ENCODE results near the gene MKRN2.

MKRN2 gene

DNA sequence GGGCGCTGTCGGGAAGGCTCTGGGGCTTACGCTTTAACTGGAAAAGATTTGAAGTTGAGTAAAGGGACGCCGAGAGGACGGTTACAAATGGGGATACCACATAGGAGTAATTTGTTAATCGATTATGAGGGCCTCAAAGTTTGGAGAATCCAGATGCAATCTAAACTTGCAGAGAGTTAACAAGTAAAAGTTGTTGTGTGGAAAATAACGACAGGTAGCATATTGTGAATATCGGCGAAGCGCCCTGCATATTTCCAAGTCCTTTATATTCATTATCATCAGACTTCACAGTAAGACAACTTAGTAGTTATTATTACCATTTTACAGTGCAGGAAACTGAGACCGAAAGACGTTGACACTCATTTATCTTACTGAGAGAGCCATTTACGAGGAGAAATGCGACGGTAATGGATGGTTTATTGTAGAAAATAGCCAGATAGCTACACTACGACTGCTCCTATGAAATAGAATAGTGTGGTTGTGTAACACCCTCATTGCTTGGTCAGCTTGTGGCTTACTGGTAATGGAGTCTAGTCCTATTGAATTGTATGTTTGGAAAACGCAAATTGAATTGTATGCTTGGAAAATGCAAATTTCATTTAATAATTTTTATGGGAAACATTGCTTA, 700 bp downstream of the MKRN2 start:
- H3K9ac ChIP-seq (ENCODE audit: low read depth, low read length), result peak overlapping the region; percentile 90
- WGBS, result 6% methylated on average over 18 of the region's 18 CpGs
- no peaks in the 10 kb centered on the region for H3K9me3 ChIP-seq (ENCODE audit: insufficient read depth, low read depth, low read length)
- no peaks in the 10 kb centered on the region for H3K27me3 ChIP-seq (ENCODE audit: insufficient read depth, low read length)
- H3K36me3 ChIP-seq (ENCODE audit: insufficient read depth, low read length), result no peaks in the 10 kb centered on the region
- peak overlapping the region; percentile 91 for H3K27ac ChIP-seq (ENCODE audit: low read depth, low read length)
- peaks cover 29% of the 10 kb centered on the region for H3K4me1 ChIP-seq (ENCODE audit: insufficient read depth, low read length)
- H3K4me3 ChIP-seq (ENCODE audit: low read length), result peak overlapping the region; percentile 68

- H3K27me3 ChIP-seq (ENCODE audit: insufficient read depth, low read length), result no peaks in the 10 kb centered on the region
- peak overlapping the region; percentile 68 for H3K4me3 ChIP-seq (ENCODE audit: low read length)
- no peaks in the 10 kb centered on the region for H3K36me3 ChIP-seq (ENCODE audit: insufficient read depth, low read length)
- H3K27ac ChIP-seq (ENCODE audit: low read depth, low read length), result no peak overlapping the region
- WGBS, result 90% methylated on average over 4 of the region's 4 CpGs
- 0 out of 2 replicates have a peak overlapping the region, but pooled peaks have one; percentile 28 for H3K9ac ChIP-seq (ENCODE audit: low read depth, low read length)
- H3K4me1 ChIP-seq (ENCODE audit: insufficient read depth, low read length), result peaks cover 36% of the 10 kb centered on the region
- no peaks in the 10 kb centered on the region for H3K9me3 ChIP-seq (ENCODE audit: insufficient read depth, low read depth, low read length)
These were observed 1.8 kb downstream of the MKRN2 start for GRCh38 chr3:12558706-12559105.

GRCh38 chr3:12559520-12559919, 2.6 kb downstream of the MKRN2 start:
- Histone ChIP-seq H3K27me3 (ENCODE audit: insufficient read depth, low read length) (no peaks in the 10 kb centered on the region), H3K36me3 (ENCODE audit: insufficient read depth, low read length) (no peaks in the 10 kb centered on the region), H3K4me3 (ENCODE audit: low read length) (no peak overlapping the region; the same call in 1 of the 2 replicates), H3K4me1 (ENCODE audit: insufficient read depth, low read length) (peaks cover 36% of the 10 kb centered on the region), H3K9me3 (ENCODE audit: insufficient read depth, low read depth, low read length) (no peaks in the 10 kb centered on the region), H3K9ac (ENCODE audit: low read depth, low read length) (no peak overlapping the region), H3K27ac (ENCODE audit: low read depth, low read length) (no peak overlapping the region)
- WGBS, result 88% methylated on average over 3 of the region's 3 CpGs

DNA sequence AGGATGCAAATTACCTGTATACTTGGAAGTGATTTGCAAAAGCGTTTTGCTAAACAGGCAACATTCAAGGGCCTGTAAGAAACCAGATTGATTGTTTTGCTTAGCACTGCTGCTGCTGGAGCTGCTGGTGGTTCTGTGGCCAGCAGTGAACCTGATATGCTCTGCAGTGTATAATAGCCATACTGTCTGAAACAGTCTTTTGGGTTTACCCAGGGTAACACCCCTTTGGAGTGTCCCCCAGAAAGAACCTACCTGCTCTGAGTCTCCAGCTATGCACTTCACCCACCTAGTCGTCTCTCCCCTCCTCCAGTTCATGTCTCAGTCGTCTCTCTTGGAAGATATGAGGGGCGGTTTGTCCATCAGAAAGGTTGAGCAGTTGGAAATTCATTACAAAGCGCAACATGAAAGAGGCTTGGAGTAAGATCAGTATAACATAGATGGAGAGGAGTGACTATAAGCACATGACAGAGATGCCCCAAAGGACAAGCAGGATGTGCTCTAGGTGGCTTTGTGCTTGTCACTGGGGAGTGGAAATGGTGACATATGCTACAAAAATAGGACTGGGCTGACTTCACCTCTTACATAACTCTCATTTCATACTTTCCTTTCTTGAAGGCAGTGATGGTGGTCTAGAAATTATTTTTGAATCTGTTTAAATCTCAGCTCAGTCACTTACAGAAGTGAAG, 3.8 kb downstream of the MKRN2 start:
- H3K4me3 ChIP-seq (ENCODE audit: low read length), result no peak overlapping the region
- H3K9me3 ChIP-seq (ENCODE audit: insufficient read depth, low read depth, low read length), result no peaks in the 10 kb centered on the region
- H3K27ac ChIP-seq (ENCODE audit: low read depth, low read length), result no peak overlapping the region
- H3K4me1 ChIP-seq (ENCODE audit: insufficient read depth, low read length), result peaks cover 36% of the 10 kb centered on the region
- no peaks in the 10 kb centered on the region for H3K27me3 ChIP-seq (ENCODE audit: insufficient read depth, low read length)
- WGBS, result 85% methylated on average over 5 of the region's 5 CpGs
- H3K36me3 ChIP-seq (ENCODE audit: insufficient read depth, low read length), result no peaks in the 10 kb centered on the region
- no peak overlapping the region for H3K9ac ChIP-seq (ENCODE audit: low read depth, low read length)

- no peaks in the 10 kb centered on the region for H3K9me3 ChIP-seq (ENCODE audit: insufficient read depth, low read depth, low read length)
- no peaks in the 10 kb centered on the region for H3K27me3 ChIP-seq (ENCODE audit: insufficient read depth, low read length)
- peaks cover 36% of the 10 kb centered on the region for H3K4me1 ChIP-seq (ENCODE audit: insufficient read depth, low read length)
- H3K27ac ChIP-seq (ENCODE audit: low read depth, low read length), result no peak overlapping the region
- H3K9ac ChIP-seq (ENCODE audit: low read depth, low read length), result no peak overlapping the region
- WGBS, result 95% methylated on average over 2 of the region's 2 CpGs
- no peaks in the 10 kb centered on the region for H3K36me3 ChIP-seq (ENCODE audit: insufficient read depth, low read length)
- no peak overlapping the region for H3K4me3 ChIP-seq (ENCODE audit: low read length)
These were observed 4.5 kb downstream of the MKRN2 start for GRCh38 chr3:12561397-12561796.

DNA sequence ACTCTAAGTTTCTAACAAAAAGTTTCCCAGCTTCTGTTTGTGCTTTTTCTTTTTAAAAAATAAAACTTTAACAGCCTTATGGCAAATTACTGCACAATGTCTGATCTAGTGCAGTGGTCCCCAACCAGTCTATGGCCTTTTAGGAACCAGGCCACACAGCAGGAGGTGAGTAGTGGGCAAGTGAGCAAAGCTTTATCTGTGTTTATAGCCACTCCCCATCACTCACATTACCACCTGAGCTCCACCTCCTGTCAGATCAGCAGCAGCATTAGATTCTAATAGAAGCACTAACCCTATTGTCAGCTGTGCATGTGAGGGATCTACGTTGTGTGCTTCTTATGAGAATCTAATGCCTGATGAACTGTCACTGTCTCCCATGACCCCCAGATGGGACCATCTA, 5.6 kb downstream of the MKRN2 start:
- H3K27me3 ChIP-seq (ENCODE audit: insufficient read depth, low read length), result no peaks in the 10 kb centered on the region
- 86% methylated on average over 1 of the region's 1 CpG for WGBS
- H3K9me3 ChIP-seq (ENCODE audit: insufficient read depth, low read depth, low read length), result no peaks in the 10 kb centered on the region
- H3K36me3 ChIP-seq (ENCODE audit: insufficient read depth, low read length), result no peaks in the 10 kb centered on the region
- no peak overlapping the region for H3K4me3 ChIP-seq (ENCODE audit: low read length)
- H3K4me1 ChIP-seq (ENCODE audit: insufficient read depth, low read length), result peaks cover 36% of the 10 kb centered on the region
- H3K9ac ChIP-seq (ENCODE audit: low read depth, low read length), result no peak overlapping the region
- H3K27ac ChIP-seq (ENCODE audit: low read depth, low read length), result no peak overlapping the region

- H3K9me3 ChIP-seq (ENCODE audit: insufficient read depth, low read depth, low read length), result no peaks in the 10 kb centered on the region
- H3K27ac ChIP-seq (ENCODE audit: low read depth, low read length), result no peak overlapping the region
- H3K4me3 ChIP-seq (ENCODE audit: low read length), result no peak overlapping the region
- peaks cover 33% of the 10 kb centered on the region for H3K36me3 ChIP-seq (ENCODE audit: insufficient read depth, low read length)
- H3K4me1 ChIP-seq (ENCODE audit: insufficient read depth, low read length), result peaks cover 13% of the 10 kb centered on the region
- no peak overlapping the region for H3K9ac ChIP-seq (ENCODE audit: low read depth, low read length)
- H3K27me3 ChIP-seq (ENCODE audit: insufficient read depth, low read length), result no peaks in the 10 kb centered on the region
These were observed 10.1 kb downstream of the MKRN2 start for GRCh38 chr3:12566976-12567375.

DNA sequence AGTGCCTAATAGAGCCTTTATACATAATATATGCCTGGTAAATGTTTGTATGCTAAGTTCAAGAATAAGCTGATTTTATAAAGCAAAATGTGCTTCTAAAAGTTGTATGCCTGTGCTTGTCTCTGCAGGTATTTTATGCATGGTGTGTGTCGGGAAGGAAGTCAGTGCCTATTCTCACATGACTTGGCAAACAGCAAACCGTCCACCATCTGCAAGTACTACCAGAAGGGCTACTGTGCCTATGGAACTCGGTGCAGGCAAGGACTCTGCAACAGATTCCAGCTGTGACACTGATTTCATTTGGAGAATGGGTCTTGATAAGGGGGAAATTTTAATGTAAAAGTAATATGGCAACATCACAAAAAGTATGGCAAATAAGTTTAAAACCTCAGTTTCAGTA, 11.9 kb downstream of the MKRN2 start:
- H3K9me3 ChIP-seq (ENCODE audit: insufficient read depth, low read depth, low read length), result no peaks in the 10 kb centered on the region
- no peaks in the 10 kb centered on the region for H3K27me3 ChIP-seq (ENCODE audit: insufficient read depth, low read length)
- H3K4me1 ChIP-seq (ENCODE audit: insufficient read depth, low read length), result no peaks in the 10 kb centered on the region
- peaks cover 49% of the 10 kb centered on the region for H3K36me3 ChIP-seq (ENCODE audit: insufficient read depth, low read length)
- H3K9ac ChIP-seq (ENCODE audit: low read depth, low read length), result no peak overlapping the region
- no peak overlapping the region for H3K27ac ChIP-seq (ENCODE audit: low read depth, low read length)
- 92% methylated on average over 3 of the region's 3 CpGs for WGBS
- no peak overlapping the region for H3K4me3 ChIP-seq (ENCODE audit: low read length)

DNA sequence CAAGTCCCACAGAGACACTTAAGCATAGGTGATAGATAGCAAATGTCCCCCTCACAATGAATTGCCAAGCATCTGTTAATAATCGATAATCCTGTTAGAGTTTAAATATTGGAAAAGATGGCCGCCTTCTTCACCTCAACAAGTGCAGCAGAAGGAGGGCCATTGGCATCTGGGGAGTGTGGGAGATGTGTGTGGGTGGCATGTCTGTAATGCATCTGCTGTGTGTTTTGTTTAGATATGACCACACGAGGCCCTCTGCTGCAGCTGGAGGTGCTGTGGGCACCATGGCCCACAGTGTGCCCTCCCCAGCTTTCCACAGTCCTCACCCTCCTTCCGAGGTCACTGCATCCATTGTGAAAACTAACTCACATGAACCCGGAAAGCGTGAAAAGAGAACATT, 12.9 kb downstream of the MKRN2 start:
- Histone ChIP-seq H3K36me3 (ENCODE audit: insufficient read depth, low read length) (peaks cover 60% of the 10 kb centered on the region), H3K27me3 (ENCODE audit: insufficient read depth, low read length) (no peaks in the 10 kb centered on the region), H3K27ac (ENCODE audit: low read depth, low read length) (no peak overlapping the region), H3K9me3 (ENCODE audit: insufficient read depth, low read depth, low read length) (no peaks in the 10 kb centered on the region), H3K4me3 (ENCODE audit: low read length) (no peak overlapping the region), H3K9ac (ENCODE audit: low read depth, low read length) (no peak overlapping the region), H3K4me1 (ENCODE audit: insufficient read depth, low read length) (no peaks in the 10 kb centered on the region)
- WGBS, result 96% methylated on average over 6 of the region's 6 CpGs

- peaks cover 81% of the 10 kb centered on the region for H3K36me3 ChIP-seq (ENCODE audit: insufficient read depth, low read length)
- no peak overlapping the region for H3K27ac ChIP-seq (ENCODE audit: low read depth, low read length)
- no peak overlapping the region for H3K9ac ChIP-seq (ENCODE audit: low read depth, low read length)
- H3K9me3 ChIP-seq (ENCODE audit: insufficient read depth, low read depth, low read length), result no peaks in the 10 kb centered on the region
- WGBS, result 90% methylated on average over 11 of the region's 11 CpGs
- H3K27me3 ChIP-seq (ENCODE audit: insufficient read depth, low read length), result no peaks in the 10 kb centered on the region
- no peak overlapping the region for H3K4me3 ChIP-seq (ENCODE audit: low read length)
- H3K4me1 ChIP-seq (ENCODE audit: insufficient read depth, low read length), result no peaks in the 10 kb centered on the region
These were observed 15.1 kb downstream of the MKRN2 start for GRCh38 chr3:12571986-12572385.

- H3K36me3 ChIP-seq (ENCODE audit: insufficient read depth, low read length), result peaks cover 90% of the 10 kb centered on the region
- no peaks in the 10 kb centered on the region for H3K9me3 ChIP-seq (ENCODE audit: insufficient read depth, low read depth, low read length)
- no peaks in the 10 kb centered on the region for H3K27me3 ChIP-seq (ENCODE audit: insufficient read depth, low read length)
- H3K4me1 ChIP-seq (ENCODE audit: insufficient read depth, low read length), result no peaks in the 10 kb centered on the region
- no peak overlapping the region for H3K4me3 ChIP-seq (ENCODE audit: low read length)
- WGBS, result 94% methylated on average over 6 of the region's 6 CpGs
- no peak overlapping the region for H3K27ac ChIP-seq (ENCODE audit: low read depth, low read length)
- no peak overlapping the region for H3K9ac ChIP-seq (ENCODE audit: low read depth, low read length)
These were observed 17.2 kb downstream of the MKRN2 start for GRCh38 chr3:12574131-12574530.

Data from HUES64 (cell line).